Activated T-cell treated with anti-CD3 and anti-CD28 coated beads, Interleukin-2, amount 50 U/mL, for 4 hours (primary cell): ENCODE data around the gene FOXP1. TPM values are rescaled to one million over a fixed set of nuclear protein-coding genes. Genes with fewer than 3 reads are reported as not detected.
A peak's percentile ranks its signal among the peaks of the same experiment; 100 is the strongest.

ENCODE experiments used
- ATAC-seq, 2 donors: fragments of 200-7000 bp; cut with Tn5 transposase; one replicate each; pipeline ENCODE4 v1.10.0; 2021
- DNase-seq: peaks from one replicate; pipeline ENCODE4 v3.0.0-alpha.2; 2020
- H3K27me3 Mint-ChIP-seq: one replicate; pipeline ENCODE4 v1.8.0; 2021; ENCODE audit warnings: low read depth, mixed read lengths
- H3K36me3 Mint-ChIP-seq: one replicate; pipeline ENCODE4 v1.8.0; 2022; ENCODE audit warnings: mixed read lengths; ENCODE audit not compliant: insufficient read depth
- H3K4me1 Mint-ChIP-seq: one replicate; pipeline ENCODE4 v1.8.0; 2021; ENCODE audit warnings: low read depth, mixed read lengths
- H3K4me3 Mint-ChIP-seq: one replicate; pipeline ENCODE4 v1.8.0; 2021; ENCODE audit warnings: mild to moderate bottlenecking, moderate library complexity, mixed read lengths
- H3K9me3 Mint-ChIP-seq: one replicate; pipeline ENCODE4 v1.8.0; 2021; ENCODE audit warnings: mixed read lengths
- total RNA-seq, 3 donors: library from RNA; stranded (reverse); gene quantifications; one replicate each; pipeline ENCODE4 v1.2.1, GENCODE V29; 2021

Gene FOXP1
- total RNA-seq, 3 donors from 2014 or later: 251 to 263 (median 256) TPM

GRCh38 chr3:71131375-71132314, 451.9 kb downstream of the FOXP1 start:
- H3K27me3 Mint-ChIP-seq: no peaks in the 10 kb centered on the region
- DNase-seq: no peak
- peaks cover 3% of the 10 kb centered on the region for H3K36me3 Mint-ChIP-seq
- H3K4me1 Mint-ChIP-seq: peaks cover 79% of the 10 kb centered on the region
- peak overlapping the region; percentile 93 for H3K4me3 Mint-ChIP-seq
- ATAC-seq: no peak
- H3K9me3 Mint-ChIP-seq: no peaks in the 10 kb centered on the region

- Mint-ChIP-seq H3K4me3 (peak overlapping the region; percentile 93), H3K4me1 (peaks cover 80% of the 10 kb centered on the region), H3K9me3 (no peaks in the 10 kb centered on the region), H3K27me3 (no peaks in the 10 kb centered on the region), H3K36me3 (peaks cover 6% of the 10 kb centered on the region)
- ATAC-seq (peak; percentile 60 to 68), DNase-seq (peak; percentile 64)
Observed at GRCh38 chr3:71130471-71131374, 452.8 kb downstream of the FOXP1 start.

GRCh38 chr3:71129611-71130431, 453.7 kb downstream of the FOXP1 start:
- Mint-ChIP-seq H3K27me3 (no peaks in the 10 kb centered on the region), H3K36me3 (peaks cover 12% of the 10 kb centered on the region), H3K4me3 (peak overlapping the region; percentile 93), H3K9me3 (no peaks in the 10 kb centered on the region), H3K4me1 (peaks cover 80% of the 10 kb centered on the region)
- DNase-seq (peak; percentile 10), ATAC-seq (peak in 1 of 2 donors; percentile 6)

- Mint-ChIP-seq H3K4me1 (peaks cover 77% of the 10 kb centered on the region), H3K36me3 (peaks cover 14% of the 10 kb centered on the region), H3K27me3 (no peaks in the 10 kb centered on the region), H3K9me3 (no peaks in the 10 kb centered on the region), H3K4me3 (peak overlapping the region; percentile 93)
- DNase-seq (peak; percentile 38), ATAC-seq (no peak)
Observed at GRCh38 chr3:71128961-71129360, 454.6 kb downstream of the FOXP1 start.

- ATAC-seq (no peak), DNase-seq (no peak)
- Mint-ChIP-seq H3K27me3 (no peaks in the 10 kb centered on the region), H3K36me3 (peaks cover 23% of the 10 kb centered on the region), H3K4me3 (peak overlapping the region; percentile 93), H3K9me3 (no peaks in the 10 kb centered on the region), H3K4me1 (peaks cover 76% of the 10 kb centered on the region)
Observed at GRCh38 chr3:71127844-71128243, 455.7 kb downstream of the FOXP1 start.

GRCh38 chr3:71127052-71127831, 456.3 kb downstream of the FOXP1 start:
- H3K36me3 Mint-ChIP-seq: peaks cover 24% of the 10 kb centered on the region
- peak; percentile 56 to 58 for ATAC-seq
- peak; percentile 38 for DNase-seq
- H3K9me3 Mint-ChIP-seq: no peaks in the 10 kb centered on the region
- H3K27me3 Mint-ChIP-seq: no peaks in the 10 kb centered on the region
- peaks cover 76% of the 10 kb centered on the region for H3K4me1 Mint-ChIP-seq
- H3K4me3 Mint-ChIP-seq: peak overlapping the region; percentile 93

GRCh38 chr3:71125738-71126137, 457.8 kb downstream of the FOXP1 start:
- peak; percentile 7 to 23 for ATAC-seq
- H3K4me3 Mint-ChIP-seq: peak overlapping the region; percentile 72
- H3K27me3 Mint-ChIP-seq: no peaks in the 10 kb centered on the region
- H3K36me3 Mint-ChIP-seq: peaks cover 30% of the 10 kb centered on the region
- H3K4me1 Mint-ChIP-seq: peaks cover 76% of the 10 kb centered on the region
- no peak for DNase-seq
- no peaks in the 10 kb centered on the region for H3K9me3 Mint-ChIP-seq

GRCh38 chr3:71124048-71124447, 459.5 kb downstream of the FOXP1 start:
- Mint-ChIP-seq H3K4me1 (peaks cover 88% of the 10 kb centered on the region), H3K27me3 (no peaks in the 10 kb centered on the region), H3K9me3 (no peaks in the 10 kb centered on the region), H3K4me3 (no peak overlapping the region), H3K36me3 (peaks cover 39% of the 10 kb centered on the region)
- DNase-seq (no peak), ATAC-seq (no peak)

GRCh38 chr3:71122641-71123040, 460.9 kb downstream of the FOXP1 start:
- Mint-ChIP-seq H3K4me3 (no peak overlapping the region), H3K4me1 (peaks cover 88% of the 10 kb centered on the region), H3K36me3 (peaks cover 51% of the 10 kb centered on the region), H3K9me3 (no peaks in the 10 kb centered on the region), H3K27me3 (no peaks in the 10 kb centered on the region)
- no peak for ATAC-seq
- no peak for DNase-seq

GRCh38 chr3:71121429-71122167, 461.9 kb downstream of the FOXP1 start:
- no peak for DNase-seq
- Mint-ChIP-seq H3K4me3 (peak overlapping the region; percentile 4), H3K27me3 (no peaks in the 10 kb centered on the region), H3K9me3 (no peaks in the 10 kb centered on the region), H3K4me1 (peaks cover 89% of the 10 kb centered on the region), H3K36me3 (peaks cover 53% of the 10 kb centered on the region)
- peak; percentile 63 to 70 for ATAC-seq

- H3K4me3 Mint-ChIP-seq: no peak overlapping the region
- H3K4me1 Mint-ChIP-seq: peaks cover 86% of the 10 kb centered on the region
- no peak for ATAC-seq
- H3K27me3 Mint-ChIP-seq: no peaks in the 10 kb centered on the region
- no peak for DNase-seq
- H3K9me3 Mint-ChIP-seq: no peaks in the 10 kb centered on the region
- H3K36me3 Mint-ChIP-seq: peaks cover 50% of the 10 kb centered on the region
Observed at GRCh38 chr3:71120012-71120411, 463.5 kb downstream of the FOXP1 start.

GRCh38 chr3:71119171-71119570, 464.4 kb downstream of the FOXP1 start:
- no peak for ATAC-seq
- Mint-ChIP-seq H3K4me3 (no peak overlapping the region), H3K4me1 (peaks cover 87% of the 10 kb centered on the region), H3K36me3 (peaks cover 54% of the 10 kb centered on the region), H3K27me3 (no peaks in the 10 kb centered on the region), H3K9me3 (no peaks in the 10 kb centered on the region)
- no peak for DNase-seq

GRCh38 chr3:71118436-71118835, 465.1 kb downstream of the FOXP1 start:
- no peaks in the 10 kb centered on the region for H3K9me3 Mint-ChIP-seq
- ATAC-seq: no peak
- H3K36me3 Mint-ChIP-seq: peaks cover 53% of the 10 kb centered on the region

More at GRCh38 chr3:71118436-71118835, 465.1 kb downstream of the FOXP1 start:
- DNase-seq: no peak
- no peak overlapping the region for H3K4me3 Mint-ChIP-seq
- no peaks in the 10 kb centered on the region for H3K27me3 Mint-ChIP-seq
- peaks cover 86% of the 10 kb centered on the region for H3K4me1 Mint-ChIP-seq
